Embryonic facial prominence (tissue), 1 donor: ENCODE data around the gene RAB40C.
A peak's percentile ranks its signal among the peaks of the same experiment; 100 is the strongest.

ENCODE experiments used
- DNase-seq: peaks from one replicate; pipeline ENCODE4 v3.0.0-alpha.2; 2016; ENCODE audit errors: extremely low spot score

Gene RAB40C

GRCh38 chr16:667780-668518 lies 78.1 kb downstream of the RAB40C start, which contains the start of gene RHOT2:
Gene RHOT2 (plus strand): TSS chr16:668132. CDS start chr16:668200, 68 bp downstream.
- DNase-seq, result peak; percentile 83

- DNase-seq, result no peak
These were observed 78.8 kb downstream of the RAB40C start for GRCh38 chr16:668519-669171.

GRCh38 chr16:669666-670065 lies 79.8 kb downstream of the RAB40C start:
- DNase-seq, result no peak

GRCh38 chr16:670485-671352 lies 80.9 kb downstream of the RAB40C start:
- no peak for DNase-seq

- DNase-seq, result no peak
These were observed 81.7 kb downstream of the RAB40C start for GRCh38 chr16:671353-672131.

GRCh38 chr16:672371-672770 lies 82.5 kb downstream of the RAB40C start:
- DNase-seq, result no peak

- DNase-seq, result no peak
These were observed 83.0 kb downstream of the RAB40C start for GRCh38 chr16:672851-673250.

- no peak for DNase-seq
These were observed 83.6 kb downstream of the RAB40C start for GRCh38 chr16:673399-673991.

- DNase-seq, result no peak
These were observed 84.5 kb downstream of the RAB40C start for GRCh38 chr16:674214-674881.

- no peak for DNase-seq
These were observed 85.4 kb downstream of the RAB40C start, which contains the start of gene RHBDL1 for GRCh38 chr16:674968-675883. Gene RHBDL1 (plus strand): TSS chr16:675671. CDS start chr16:675791, 120 bp downstream.

- no peak for DNase-seq
These were observed 86.2 kb downstream of the RAB40C start for GRCh38 chr16:675884-676564.

GRCh38 chr16:676565-676902 lies 86.7 kb downstream of the RAB40C start:
- DNase-seq, result no peak

GRCh38 chr16:676913-677312 lies 87.0 kb downstream of the RAB40C start:
- DNase-seq, result no peak

GRCh38 chr16:677316-678190 lies 87.7 kb downstream of the RAB40C start:
- no peak for DNase-seq

- DNase-seq, result no peak
These were observed 88.5 kb downstream of the RAB40C start for GRCh38 chr16:678209-678857.
